ENCODE measurements around the gene SYT7. TPM values are rescaled to one million over a fixed set of nuclear protein-coding genes. Genes with fewer than 3 reads are reported as not detected.

Gene SYT7
- total and polyA plus RNA-seq, 2 of the 8 experiments (the other 6 are each of a cell fraction or from before 2014, with no cell fraction given) = 9.6 to 10.5 TPM

GRCh38 chr11:61607426-61607825 is 26.6 kb upstream of the SYT7 start:
- FAIRE-seq = no peak
- no peak overlapping the region for H3K27ac ChIP-seq (ENCODE audit: low read depth, low read length)
- H3K56ac ChIP-seq (replicated peaks; ENCODE audit: insufficient read length, low read depth, low read length) = no peak overlapping the region
- H2BK20ac ChIP-seq (ENCODE audit: low read length) = no peak overlapping the region
- no peaks in the 10 kb centered on the region for H4K20me1 ChIP-seq (replicated peaks in 1 of 2; ENCODE audit: control insufficient read depth in 1 of 2, insufficient read depth in 2 of 2, low read length in 2 of 2)
- H2BK12ac ChIP-seq (ENCODE audit: low read depth, low read length) = no peak overlapping the region
- H3K4me2 ChIP-seq (ENCODE audit: insufficient read depth in 1 of 2, low read depth in 2 of 2, low read length in 2 of 2) = no peak overlapping the region
- H3K4me1 ChIP-seq (replicated peaks in 1 of 4; ENCODE audit: control insufficient read depth in 3 of 4, insufficient read depth in 4 of 4, low read length in 3 of 4) = peaks cover 0 to 6% (median 3%) of the 10 kb centered on the region in 4 experiments; a peak in 4 of 7 replicates
- no peak overlapping the region for H3K4me3 ChIP-seq (ENCODE audit: extremely low read depth in 1 of 4, insufficient read depth in 2 of 4, low read depth in 3 of 4, low read length in 4 of 4)
- no peak overlapping the region for H2BK15ac ChIP-seq (ENCODE audit: low read length)
- no peaks in the 10 kb centered on the region for H3K27me3 ChIP-seq (replicated peaks in 1 of 4; ENCODE audit: control insufficient read depth in 3 of 4, extremely low read depth in 1 of 4, insufficient read depth in 3 of 4, low read length in 3 of 4)
- H2AFZ ChIP-seq (ENCODE audit: low read length) = no peak overlapping the region
- no peak overlapping the region for H2AK5ac ChIP-seq (ENCODE audit: low read depth, low read length)
- H3K14ac ChIP-seq (ENCODE audit: insufficient read length) = no peak overlapping the region
- H3K18ac ChIP-seq (ENCODE audit: extremely low read depth, low read length) = no peak overlapping the region
- 95% methylated on average over 3 of the region's 3 CpGs; no CpG with 5 or more reads in 1 of the 2 experiments for WGBS, 2 experiments (ENCODE audit: extremely low coverage in 1 of 2, insufficient coverage in 1 of 2, insufficient read length in 1 of 2, insufficient replicate concordance in 2 of 2, low coverage in 1 of 2, low lambda C conversion rate in 2 of 2, missing lambda C conversion rate in 1 of 2)
- H4K8ac ChIP-seq (ENCODE audit: extremely low read depth, insufficient read depth, low read length) = no peak overlapping the region
- no peak overlapping the region for H4K5ac ChIP-seq (ENCODE audit: insufficient read length, low read depth, low read length)
- H3K36me3 ChIP-seq (ENCODE audit: control insufficient read depth in 2 of 4, insufficient read depth in 4 of 4, low read length in 3 of 4) = no peaks in the 10 kb centered on the region
- POLR2A ChIA-PET (ENCODE audit: partially characterized antibody) = interaction anchor here (0.7 to 2.1 kb wide), 2 partner anchors 19 to 22 kb away, joined by 4 to 5 read pairs; no protein-coding TSS in a partner anchor
- H3K79me1 ChIP-seq (ENCODE audit: low read depth, low read length) = no peaks in the 10 kb centered on the region
- no peak overlapping the region for H3K4ac ChIP-seq (replicated peaks; ENCODE audit: insufficient read length, low read depth, low read length)
- no peak overlapping the region for H4K91ac ChIP-seq (replicated peaks; ENCODE audit: insufficient read length, low read length)
- TF ChIP-seq MAX (IDR thresholded peaks at IDR 0.05) = no peak
- no peak for TF ChIP-seq NANOG (IDR thresholded peaks at IDR 0.05; ENCODE audit: insufficient read depth, low read depth, low read length, poor library complexity, severe bottlenecking)
- TF ChIP-seq TCF12 (IDR thresholded peaks at IDR 0.05; ENCODE audit: low read depth, low read length) = no peak
- no peak for TF ChIP-seq ASH2L (IDR thresholded peaks at IDR 0.05; ENCODE audit: low read length)
- TF ChIP-seq RAD21 (IDR thresholded peaks at IDR 0.05 in 1 of 2, conservative IDR thresholded peaks at IDR 0.05 in 1 of 2; ENCODE audit: low read depth in 2 of 2, low read length in 2 of 2) = no peak
- no peak for TF ChIP-seq GTF2F1 (IDR thresholded peaks at IDR 0.05; ENCODE audit: borderline replicate concordance, low read depth, low read length)
- 0 out of 4 replicates have a peak, but pooled peaks cover 0 to 3% of the 10 kb centered on the region in 2 experiments for H3K9me3 ChIP-seq (ENCODE audit: insufficient read depth in 2 of 2, low read depth in 1 of 2, low read length in 1 of 2)
- peaks cover 1% of the 10 kb centered on the region; the same call in 1 of the 2 replicates for H3K23me2 ChIP-seq (ENCODE audit: low read depth, low read length)
- no peak overlapping the region for H3K23ac ChIP-seq (ENCODE audit: insufficient read length)
- H2BK5ac ChIP-seq (ENCODE audit: low read depth, low read length) = no peak overlapping the region
- no peak overlapping the region for H2BK120ac ChIP-seq (replicated peaks; ENCODE audit: low read depth, low read length)
- CTCF ChIA-PET (ENCODE audit: partially characterized antibody) = interaction anchor here (0.6 to 7.4 kb wide), 9 partner anchors 9 to 91 kb away, joined by 3 to 43 read pairs (median 4); no protein-coding TSS in a partner anchor
- H3K79me2 ChIP-seq (ENCODE audit: control insufficient read depth in 1 of 2, insufficient read depth in 2 of 2, low read length in 2 of 2) = no peaks in the 10 kb centered on the region
- no peak for DNase-seq (ENCODE audit: low read depth in 1 of 2, low spot score in 2 of 2)
- H3K9ac ChIP-seq (replicated peaks in 1 of 4; ENCODE audit: extremely low read depth in 1 of 4, low read depth in 3 of 4, low read length in 3 of 4) = no peak overlapping the region

Data from H1 (cell line).